ENCODE measurements around the gene CD99. TPM values are rescaled to one million over a fixed set of nuclear protein-coding genes. Genes with fewer than 3 reads are reported as not detected.

CD99 gene
- polyA plus RNA-seq, 1 donor = 229 TPM

DNA sequence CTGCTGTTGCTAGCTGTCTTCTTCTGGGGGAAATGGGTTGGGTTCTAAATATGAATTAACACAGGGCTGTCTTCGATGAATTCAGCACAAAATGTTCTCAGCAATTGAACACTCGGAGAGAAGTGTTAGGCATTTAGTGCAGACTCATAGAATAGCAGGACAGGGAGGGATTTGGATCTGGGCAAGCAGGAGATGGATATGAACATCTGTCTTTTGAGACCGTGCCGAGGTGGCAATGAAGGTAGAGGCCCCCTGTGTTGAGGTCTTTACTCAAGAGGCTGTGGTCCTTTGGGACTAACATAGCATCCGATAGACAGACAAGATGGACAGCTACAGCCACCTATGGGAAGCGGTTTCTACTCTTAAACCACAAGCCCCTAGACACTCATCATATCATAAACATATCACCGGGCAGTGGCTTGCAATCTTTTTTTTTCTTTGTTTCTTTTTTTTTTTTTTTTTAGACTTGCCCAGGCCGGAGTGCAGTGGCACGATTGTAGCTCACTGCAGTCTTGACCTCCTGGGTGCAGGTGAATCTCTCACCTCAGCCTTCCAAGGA lies 6.7 kb downstream of the CD99 start:
- DNase-seq = no peak
- Histone ChIP-seq H3K9me3 (ENCODE audit: control insufficient read depth, low read depth, low read length) (no peaks in the 10 kb centered on the region), H3K27me3 (ENCODE audit: control insufficient read depth, insufficient read depth, low read length) (no peaks in the 10 kb centered on the region), H3K4me1 (ENCODE audit: control insufficient read depth, insufficient read depth, low read length) (peaks cover 2% of the 10 kb centered on the region), H3K36me3 (ENCODE audit: control insufficient read depth, insufficient read depth, low read length) (peaks cover 27% of the 10 kb centered on the region), H3K27ac (ENCODE audit: low read length) (no peak overlapping the region), H3K4me3 (ENCODE audit: low read length) (no peak overlapping the region)
- 57% methylated on average over 1 of the region's 9 CpGs for WGBS (ENCODE audit: insufficient coverage, low lambda C conversion rate)

DNA sequence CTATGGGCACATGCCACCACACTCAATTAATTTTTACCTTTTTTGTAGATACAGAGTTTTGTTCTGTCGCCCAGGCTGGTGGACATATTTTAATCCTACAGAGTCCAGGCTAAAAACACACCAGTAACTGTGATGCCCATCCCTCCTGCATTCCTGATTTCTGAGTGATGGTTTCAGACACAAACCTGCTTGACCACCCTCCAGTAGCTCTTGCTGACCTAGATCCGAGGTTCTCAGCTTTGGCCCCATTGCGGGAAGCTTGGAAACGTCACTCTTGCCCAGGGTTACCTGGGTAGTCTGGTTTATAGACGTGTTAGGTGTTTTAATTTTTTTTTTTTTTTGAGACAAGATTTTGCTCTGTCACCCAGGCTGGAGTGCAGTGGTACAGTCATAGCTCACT lies 7.5 kb downstream of the CD99 start:
- no peak overlapping the region for H3K4me3 ChIP-seq (ENCODE audit: low read length)
- no peaks in the 10 kb centered on the region for H3K4me1 ChIP-seq (ENCODE audit: control insufficient read depth, insufficient read depth, low read length)
- 100% methylated on average over 2 of the region's 5 CpGs for WGBS (ENCODE audit: insufficient coverage, low lambda C conversion rate)
- H3K27ac ChIP-seq (ENCODE audit: low read length) = no peak overlapping the region
- no peaks in the 10 kb centered on the region for H3K9me3 ChIP-seq (ENCODE audit: control insufficient read depth, low read depth, low read length)
- peaks cover 27% of the 10 kb centered on the region for H3K36me3 ChIP-seq (ENCODE audit: control insufficient read depth, insufficient read depth, low read length)
- DNase-seq = no peak
- no peaks in the 10 kb centered on the region for H3K27me3 ChIP-seq (ENCODE audit: control insufficient read depth, insufficient read depth, low read length)

DNA sequence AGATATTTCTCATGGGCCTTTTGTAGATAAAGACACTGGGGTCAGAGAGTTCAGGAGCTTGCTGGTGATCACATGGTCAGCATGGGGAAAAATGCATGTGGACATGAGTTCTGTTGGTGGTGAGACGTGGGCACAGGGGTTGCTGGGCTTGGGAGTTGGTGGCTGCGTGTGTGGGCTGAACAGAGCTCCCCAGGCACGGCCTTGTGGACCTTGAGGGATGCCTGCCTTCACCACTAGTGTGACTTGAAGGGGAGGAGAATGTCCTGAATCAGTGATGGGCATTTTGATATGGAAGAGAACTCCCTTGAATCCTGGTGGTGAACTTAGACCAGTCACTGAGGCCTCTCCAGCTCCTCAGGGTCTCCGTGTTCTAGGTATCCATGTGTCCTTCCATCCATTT lies 8.9 kb downstream of the CD99 start:
- Histone ChIP-seq H3K27ac (ENCODE audit: low read length) (no peak overlapping the region), H3K4me1 (ENCODE audit: control insufficient read depth, insufficient read depth, low read length) (no peaks in the 10 kb centered on the region)
- WGBS (ENCODE audit: insufficient coverage, low lambda C conversion rate) = no CpG with 5 or more reads among the region's 4 CpGs

DNA sequence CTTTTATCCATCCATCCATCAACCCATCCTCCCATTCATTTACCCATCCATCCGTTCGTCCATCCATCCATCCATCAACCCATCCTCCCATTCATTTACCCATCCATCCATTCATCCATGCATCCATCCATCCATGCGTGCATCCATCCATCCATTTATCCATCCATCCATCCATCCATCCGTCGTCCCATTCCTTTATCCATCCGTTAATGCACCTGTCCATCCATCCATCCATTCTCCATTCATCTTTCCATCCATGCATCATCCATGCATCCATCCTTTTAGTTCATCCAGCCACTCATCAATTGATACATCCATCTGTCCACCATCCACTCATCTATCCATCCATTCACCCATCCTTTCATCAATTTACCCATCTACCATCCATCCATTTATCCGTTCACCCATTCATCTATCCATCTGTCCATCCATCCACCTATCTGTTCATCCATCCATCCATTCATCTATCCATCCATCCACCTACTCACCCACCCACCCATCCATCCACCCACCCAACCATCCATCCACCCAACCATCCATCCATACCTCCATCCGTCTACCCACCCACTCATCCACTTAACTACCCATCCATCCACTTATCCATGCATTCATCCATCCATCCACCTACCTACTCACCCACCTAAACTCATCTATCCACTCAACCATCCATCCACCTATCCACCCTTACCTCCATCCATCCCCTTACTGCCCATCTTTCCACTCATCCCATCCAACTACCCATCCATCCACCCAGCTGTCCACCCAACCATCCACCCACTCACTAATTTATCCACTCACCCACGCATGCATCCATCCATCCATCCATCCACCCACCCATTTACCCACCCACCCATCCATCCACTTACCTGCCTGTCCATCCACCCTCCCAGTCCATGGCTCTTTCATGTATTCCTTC lies 9.6 kb downstream of the CD99 start:
- H3K4me3 ChIP-seq (ENCODE audit: low read length) = no peak overlapping the region
- H3K9me3 ChIP-seq (ENCODE audit: control insufficient read depth, low read depth, low read length) = no peaks in the 10 kb centered on the region
- no peaks in the 10 kb centered on the region for H3K4me1 ChIP-seq (ENCODE audit: control insufficient read depth, insufficient read depth, low read length)
- H3K27ac ChIP-seq (ENCODE audit: low read length) = no peak overlapping the region
- DNase-seq = no peak
- H3K27me3 ChIP-seq (ENCODE audit: control insufficient read depth, insufficient read depth, low read length) = no peaks in the 10 kb centered on the region
- WGBS (ENCODE audit: insufficient coverage, low lambda C conversion rate) = 97% methylated on average over 8 of the region's 9 CpGs
- peaks cover 33% of the 10 kb centered on the region for H3K36me3 ChIP-seq (ENCODE audit: control insufficient read depth, insufficient read depth, low read length)

More for the DNA sequence above, 8.9 kb downstream of the CD99 start:
- Histone ChIP-seq H3K36me3 (ENCODE audit: control insufficient read depth, insufficient read depth, low read length) (peaks cover 29% of the 10 kb centered on the region), H3K27me3 (ENCODE audit: control insufficient read depth, insufficient read depth, low read length) (no peaks in the 10 kb centered on the region), H3K9me3 (ENCODE audit: control insufficient read depth, low read depth, low read length) (no peaks in the 10 kb centered on the region), H3K4me3 (ENCODE audit: low read length) (no peak overlapping the region)
- DNase-seq = no peak

DNA sequence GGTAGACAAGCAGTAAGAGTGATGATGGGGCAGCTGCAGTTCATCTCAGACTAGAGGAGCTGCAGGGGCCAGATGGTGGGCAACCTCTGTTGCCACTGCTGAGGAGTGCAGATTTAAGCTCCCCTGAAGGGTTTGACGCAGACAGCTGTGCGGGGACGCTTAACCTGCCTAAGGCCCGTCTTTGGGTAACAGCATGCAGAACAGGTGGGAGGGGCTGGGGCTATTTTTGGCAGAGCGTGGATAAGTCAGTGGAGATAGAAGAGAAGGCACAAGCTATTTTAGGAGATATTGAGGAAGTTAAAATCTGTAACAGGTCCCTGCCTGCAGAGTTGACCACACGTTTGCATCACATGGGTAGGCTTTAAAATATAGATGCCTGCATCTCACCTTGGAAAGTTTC lies 10.5 kb downstream of the CD99 start:
- H3K27me3 ChIP-seq (ENCODE audit: control insufficient read depth, insufficient read depth, low read length) = no peaks in the 10 kb centered on the region
- no peak overlapping the region for H3K4me3 ChIP-seq (ENCODE audit: low read length)
- no peaks in the 10 kb centered on the region for H3K4me1 ChIP-seq (ENCODE audit: control insufficient read depth, insufficient read depth, low read length)
- WGBS (ENCODE audit: insufficient coverage, low lambda C conversion rate) = no CpG with 5 or more reads among the region's 6 CpGs
- H3K9me3 ChIP-seq (ENCODE audit: control insufficient read depth, low read depth, low read length) = no peaks in the 10 kb centered on the region
- no peak for DNase-seq
- no peak overlapping the region for H3K27ac ChIP-seq (ENCODE audit: low read length)
- peaks cover 34% of the 10 kb centered on the region for H3K36me3 ChIP-seq (ENCODE audit: control insufficient read depth, insufficient read depth, low read length)

DNA sequence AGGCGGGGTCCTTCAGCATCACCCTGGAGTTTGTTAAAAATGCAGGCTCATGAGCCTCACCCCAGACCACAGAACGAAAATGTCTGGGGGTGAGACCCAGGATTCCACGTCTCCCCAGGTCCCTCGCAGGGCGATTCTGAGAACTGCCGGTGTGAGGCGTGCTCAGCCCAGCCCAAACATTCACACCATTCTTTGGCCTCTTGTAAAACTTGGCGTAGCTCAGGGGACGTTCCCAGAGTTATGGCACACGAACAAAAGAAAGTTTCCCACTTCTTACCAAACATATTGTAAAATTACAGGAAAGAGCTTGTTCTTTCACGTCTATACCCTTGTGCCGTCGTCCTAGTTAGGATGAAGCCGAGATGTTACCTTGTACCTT lies 12.9 kb downstream of the CD99 start:
- H3K27me3 ChIP-seq (ENCODE audit: control insufficient read depth, insufficient read depth, low read length) = no peaks in the 10 kb centered on the region
- H3K9me3 ChIP-seq (ENCODE audit: control insufficient read depth, low read depth, low read length) = no peaks in the 10 kb centered on the region
- H3K27ac ChIP-seq (ENCODE audit: low read length) = no peak overlapping the region
- peaks cover 10% of the 10 kb centered on the region for H3K4me1 ChIP-seq (ENCODE audit: control insufficient read depth, insufficient read depth, low read length)
- no peak overlapping the region for H3K4me3 ChIP-seq (ENCODE audit: low read length)
- 44% methylated on average over 3 of the region's 14 CpGs for WGBS (ENCODE audit: insufficient coverage, low lambda C conversion rate)
- H3K36me3 ChIP-seq (ENCODE audit: control insufficient read depth, insufficient read depth, low read length) = peaks cover 22% of the 10 kb centered on the region
- DNase-seq = no peak

DNA sequence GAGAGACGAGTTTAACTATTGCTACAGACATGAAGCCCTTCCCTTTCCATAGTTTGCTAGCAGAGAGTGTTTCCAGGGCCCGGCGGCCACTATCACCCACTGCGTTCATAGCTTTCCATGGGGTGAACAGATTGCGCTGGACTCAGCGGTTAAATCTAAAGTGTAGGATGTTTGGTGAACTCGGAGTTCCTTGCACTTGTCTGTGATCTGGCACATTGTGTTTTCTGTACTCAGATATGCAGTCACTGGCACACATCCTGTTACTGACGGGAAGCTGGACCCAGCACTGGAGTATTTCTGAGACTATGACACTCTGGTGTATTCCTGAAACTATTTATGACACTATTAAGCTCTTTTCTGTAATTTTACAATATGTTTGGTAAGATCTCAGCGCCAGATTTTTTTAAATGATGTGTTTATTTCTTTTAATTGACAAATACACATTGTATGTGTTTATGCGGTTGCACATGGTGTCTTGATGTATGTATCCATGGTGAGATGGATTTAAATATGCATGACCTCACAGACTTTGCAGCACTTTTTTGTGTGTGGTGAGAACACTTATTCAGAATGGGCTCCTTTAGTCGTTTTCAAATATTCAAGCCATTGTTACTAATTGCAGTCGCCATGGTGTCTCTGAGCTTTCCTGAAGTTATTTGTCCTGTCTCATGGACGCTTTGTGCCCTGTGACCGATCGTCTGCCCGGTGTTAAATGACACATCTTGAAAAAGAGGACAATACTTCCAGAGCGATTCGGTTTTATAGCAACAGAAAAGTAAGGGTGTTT lies 14.1 kb downstream of the CD99 start:
- H3K27me3 ChIP-seq (ENCODE audit: control insufficient read depth, insufficient read depth, low read length) = no peaks in the 10 kb centered on the region
- 100% methylated on average over 2 of the region's 18 CpGs for WGBS (ENCODE audit: insufficient coverage, low lambda C conversion rate)
- no peaks in the 10 kb centered on the region for H3K9me3 ChIP-seq (ENCODE audit: control insufficient read depth, low read depth, low read length)
- H3K27ac ChIP-seq (ENCODE audit: low read length) = no peak overlapping the region
- H3K4me1 ChIP-seq (ENCODE audit: control insufficient read depth, insufficient read depth, low read length) = peaks cover 18% of the 10 kb centered on the region
- peaks cover 20% of the 10 kb centered on the region for H3K36me3 ChIP-seq (ENCODE audit: control insufficient read depth, insufficient read depth, low read length)
- DNase-seq = no peak
- H3K4me3 ChIP-seq (ENCODE audit: low read length) = no peak overlapping the region

DNA sequence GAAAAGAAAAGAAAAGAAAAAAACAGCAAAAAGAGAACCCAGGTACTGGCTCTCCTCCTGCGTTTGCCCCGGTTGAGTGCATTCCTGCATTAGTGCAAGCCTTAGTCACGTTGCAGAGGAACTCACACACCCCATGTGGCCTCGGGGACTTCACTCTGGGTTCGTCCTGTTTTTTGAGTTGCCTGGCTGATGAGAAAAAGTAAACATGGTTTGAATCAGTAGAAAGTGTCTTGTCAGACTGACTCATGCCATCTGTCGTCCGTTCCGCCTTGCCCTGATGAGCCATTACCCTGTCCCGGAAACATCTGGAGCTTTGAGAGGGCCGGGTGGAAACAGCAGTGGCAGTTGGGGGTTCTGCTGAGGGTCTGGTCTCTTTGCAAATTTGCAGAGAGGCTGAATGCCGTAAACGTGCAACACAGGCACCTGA lies 16.3 kb downstream of the CD99 start:
- no peak overlapping the region for H3K27ac ChIP-seq (ENCODE audit: low read length)
- peaks cover 18% of the 10 kb centered on the region for H3K4me1 ChIP-seq (ENCODE audit: control insufficient read depth, insufficient read depth, low read length)

DNA sequence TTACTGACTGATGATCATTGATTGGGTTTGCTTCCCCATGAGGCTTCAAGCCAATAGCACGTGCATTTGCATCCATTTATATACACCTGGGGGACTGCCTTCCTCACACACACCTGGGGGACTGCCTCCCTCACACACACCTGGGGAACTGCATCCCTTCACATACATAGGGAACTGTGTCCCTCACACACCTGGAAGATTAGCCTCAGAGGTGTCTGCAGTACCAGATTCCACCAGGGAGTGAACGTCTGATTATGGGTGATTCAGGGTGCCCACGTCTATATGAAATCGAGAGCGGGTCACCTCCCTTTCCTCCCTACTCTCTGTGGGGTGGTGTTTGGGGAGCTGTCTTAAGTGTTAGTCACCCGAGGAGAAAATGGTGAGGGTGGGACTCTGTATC lies 16.9 kb downstream of the CD99 start:
- Histone ChIP-seq H3K4me3 (ENCODE audit: low read length) (no peak overlapping the region), H3K36me3 (ENCODE audit: control insufficient read depth, insufficient read depth, low read length) (peaks cover 18% of the 10 kb centered on the region), H3K9me3 (ENCODE audit: control insufficient read depth, low read depth, low read length) (no peaks in the 10 kb centered on the region), H3K27me3 (ENCODE audit: control insufficient read depth, insufficient read depth, low read length) (no peaks in the 10 kb centered on the region), H3K4me1 (ENCODE audit: control insufficient read depth, insufficient read depth, low read length) (peaks cover 18% of the 10 kb centered on the region), H3K27ac (ENCODE audit: low read length) (no peak overlapping the region)
- no CpG with 5 or more reads among the region's 6 CpGs for WGBS (ENCODE audit: insufficient coverage, low lambda C conversion rate)
- DNase-seq = no peak

More for the DNA sequence above, 16.3 kb downstream of the CD99 start:
- Histone ChIP-seq H3K4me3 (ENCODE audit: low read length) (no peak overlapping the region), H3K36me3 (ENCODE audit: control insufficient read depth, insufficient read depth, low read length) (peaks cover 12% of the 10 kb centered on the region), H3K27me3 (ENCODE audit: control insufficient read depth, insufficient read depth, low read length) (no peaks in the 10 kb centered on the region), H3K9me3 (ENCODE audit: control insufficient read depth, low read depth, low read length) (no peaks in the 10 kb centered on the region)
- no CpG with 5 or more reads among the region's 12 CpGs for WGBS (ENCODE audit: insufficient coverage, low lambda C conversion rate)
- peak; percentile 48 to 60 for DNase-seq

DNA sequence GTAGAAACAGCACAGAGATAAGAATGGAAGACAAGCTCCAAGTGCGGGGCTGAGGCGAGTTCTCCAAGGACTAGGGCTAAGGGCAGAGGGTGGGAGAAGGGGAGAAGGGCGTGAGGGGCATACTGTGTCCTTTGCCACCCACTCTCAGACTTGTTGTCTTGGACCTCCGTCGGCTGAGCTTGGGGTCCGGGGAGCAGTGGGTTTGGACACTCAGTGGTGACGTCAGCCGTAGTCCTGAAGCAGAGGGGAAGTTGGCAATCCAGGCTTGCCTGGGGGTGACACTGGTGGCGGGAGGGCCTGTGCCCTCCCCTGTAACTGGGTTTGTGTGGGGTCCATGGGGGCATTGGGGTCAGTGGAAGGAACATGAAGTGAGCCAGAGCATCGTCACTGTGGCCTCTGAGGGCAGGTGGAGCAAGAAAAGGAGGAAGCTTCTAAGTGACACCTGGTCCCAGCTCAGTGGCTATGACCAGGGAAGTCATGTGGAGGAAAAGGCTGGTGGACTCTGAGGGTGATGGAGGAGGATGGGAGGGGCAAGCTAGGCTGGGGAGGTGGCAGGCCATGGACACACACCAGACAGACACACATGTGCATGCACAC lies 17.6 kb downstream of the CD99 start:
- Histone ChIP-seq H3K4me1 (ENCODE audit: control insufficient read depth, insufficient read depth, low read length) (peaks cover 18% of the 10 kb centered on the region), H3K4me3 (ENCODE audit: low read length) (no peak overlapping the region), H3K27me3 (ENCODE audit: control insufficient read depth, insufficient read depth, low read length) (no peaks in the 10 kb centered on the region), H3K27ac (ENCODE audit: low read length) (no peak overlapping the region), H3K9me3 (ENCODE audit: control insufficient read depth, low read depth, low read length) (no peaks in the 10 kb centered on the region), H3K36me3 (ENCODE audit: control insufficient read depth, insufficient read depth, low read length) (peaks cover 21% of the 10 kb centered on the region)
- no CpG with 5 or more reads among the region's 10 CpGs for WGBS (ENCODE audit: insufficient coverage, low lambda C conversion rate)
- DNase-seq = no peak

All from large intestine (tissue), 3 donors.